GM12878 (cell line): ENCODE measurements around the gene WWOX. TPM values are rescaled to one million over a fixed set of nuclear protein-coding genes. Genes with fewer than 3 reads are reported as not detected.
A peak's percentile ranks its signal among the peaks of the same experiment; 100 is the strongest.

Experiments used
- ATF2 ChIP-seq: IDR thresholded peaks from 2 replicates; pipeline ENCODE4 v1.6.1; 2012; ENCODE audit warnings: low read length, inconsistent platforms
- IKZF2 ChIP-seq, 2 experiments: fragments of 450-650 bp; IDR thresholded peaks; 2 replicates each; pipeline ENCODE4 v1.6.1; 2017; ENCODE audit warnings: mild to moderate bottlenecking in 2 of 2, moderate library complexity in 2 of 2
- MEF2A ChIP-seq: IDR thresholded peaks from 2 replicates; pipeline ENCODE4 v1.6.1; 2011; ENCODE audit warnings: low read depth, mild to moderate bottlenecking, low read length, moderate library complexity; ENCODE audit not compliant: insufficient read depth
- MEF2B ChIP-seq: fragments of 450-650 bp; IDR thresholded peaks from 2 replicates; pipeline ENCODE4 v1.6.1; 2018; ENCODE audit warnings: mild to moderate bottlenecking, moderate library complexity; ENCODE audit not compliant: partially characterized antibody, poor library complexity, severe bottlenecking
- MXI1 ChIP-seq: fragments of 150-350 bp; IDR thresholded peaks from 2 replicates; pipeline ENCODE4 v1.6.1; 2011; ENCODE audit warnings: low read depth, mild to moderate bottlenecking, inconsistent platforms, low read length, improper control_type of control experiment
- MYB ChIP-seq: fragments of 150-350 bp; IDR thresholded peaks from 2 replicates; pipeline ENCODE4 v1.6.1; 2014; ENCODE audit warnings: mild to moderate bottlenecking, low read depth, low read length, borderline replicate concordance
- NFIC ChIP-seq: IDR thresholded peaks from 2 replicates; pipeline ENCODE4 v1.6.1; 2012; ENCODE audit warnings: low read depth, mild to moderate bottlenecking, inconsistent platforms, low read length, moderate library complexity
- RAD51 ChIP-seq: fragments of 450-650 bp; IDR thresholded peaks from 2 replicates; pipeline ENCODE4 v1.6.1; 2016; ENCODE audit warnings: moderate library complexity, mild to moderate bottlenecking, inconsistent platforms
- RUNX3 ChIP-seq: IDR thresholded peaks from 2 replicates; pipeline ENCODE4 v1.6.1; 2012; ENCODE audit warnings: low read length, inconsistent platforms
- SMC3 ChIP-seq: IDR thresholded peaks from 2 replicates; pipeline ENCODE4 v1.6.1; 2011; ENCODE audit warnings: low read length, improper control_type of control experiment, borderline replicate concordance
- ZSCAN29 ChIP-seq: fragments of 450-650 bp; IDR thresholded peaks from 2 replicates; pipeline ENCODE4 v1.6.1; 2017; ENCODE audit warnings: mild to moderate bottlenecking, moderate library complexity
- polyA plus RNA-seq, 11 experiments: library from polyadenylated mRNA; depleted of rRNA in 4 of 11; unstranded in 6 of 11; stranded (reverse) in 5 of 11; fragments of >200 nt; fragmentation: Nextera tagmentation in 4 of 11; fragmentation: Illumina TruSeq in 1 of 11; extraction: Ambion mirVana in 4 of 11; extraction: Trizol in 1 of 11; gene quantifications; 1 replicate in 1 of 11; 2 replicates in 10 of 11; pipeline versions ENCODE4 v1.2.1 to v1.2.3, GENCODE V29; 2011 to 2016; ENCODE audit warnings: inconsistent platforms in 2 of 11, missing spikeins in 2 of 11, low read depth in 1 of 11
- total RNA-seq, 4 experiments: library from RNA; depleted of rRNA in 3 of 4; stranded (reverse); fragments of >200 nt in 3 of 4; fragmentation: Illumina TruSeq in 1 of 4; extraction: Trizol in 1 of 4; gene quantifications; 2 replicates each; pipeline versions ENCODE4 v1.2.1 to v1.2.3, GENCODE V29; 2013 to 2021
- TF ChIP-seq, protein P1 (sequence below), 3 experiments: IDR thresholded peaks in 2 of 3; conservative IDR thresholded peaks in 1 of 3; 2 replicates each; pipeline ENCODE4 v1.5.1; 2011; ENCODE audit warnings: low read depth in 3 of 3, low read length in 3 of 3, mild to moderate bottlenecking in 3 of 3, control low read depth in 2 of 3, moderate library complexity in 2 of 3, inconsistent platforms in 1 of 3, mixed read lengths in 1 of 3; ENCODE audit not compliant: control insufficient read depth in 2 of 3, insufficient read depth in 1 of 3; ENCODE audit errors: extremely low read depth in 1 of 3
- TF ChIP-seq, protein P2 (sequence below): fragments of 450-650 bp; IDR thresholded peaks from 2 replicates; pipeline ENCODE4 v1.6.1; 2014; ENCODE audit warnings: mild to moderate bottlenecking
- TF ChIP-seq, protein P3 (sequence below): fragments of 450-650 bp; IDR thresholded peaks from 2 replicates; pipeline ENCODE4 v1.6.1; 2016; ENCODE audit warnings: mild to moderate bottlenecking
- TF ChIP-seq, protein P4 (sequence below): fragments of 450-650 bp; formaldehyde crosslinking; IDR thresholded peaks from 2 replicates; pipeline ENCODE4 v1.4.0; 2022; ENCODE audit warnings: mild to moderate bottlenecking, moderate library complexity
- TF ChIP-seq, protein P5 (sequence below): fragments of 450-650 bp; IDR thresholded peaks from 2 replicates; pipeline ENCODE4 v1.6.1; 2017; ENCODE audit warnings: low read depth, mild to moderate bottlenecking, moderate library complexity

WWOX gene
- total and polyA plus RNA-seq, 10 of the 15 experiments (the other 5 are each of a cell fraction or from before 2014, with no cell fraction given) = 2.8 to 24.4 (median 17.8) TPM

DNA sequence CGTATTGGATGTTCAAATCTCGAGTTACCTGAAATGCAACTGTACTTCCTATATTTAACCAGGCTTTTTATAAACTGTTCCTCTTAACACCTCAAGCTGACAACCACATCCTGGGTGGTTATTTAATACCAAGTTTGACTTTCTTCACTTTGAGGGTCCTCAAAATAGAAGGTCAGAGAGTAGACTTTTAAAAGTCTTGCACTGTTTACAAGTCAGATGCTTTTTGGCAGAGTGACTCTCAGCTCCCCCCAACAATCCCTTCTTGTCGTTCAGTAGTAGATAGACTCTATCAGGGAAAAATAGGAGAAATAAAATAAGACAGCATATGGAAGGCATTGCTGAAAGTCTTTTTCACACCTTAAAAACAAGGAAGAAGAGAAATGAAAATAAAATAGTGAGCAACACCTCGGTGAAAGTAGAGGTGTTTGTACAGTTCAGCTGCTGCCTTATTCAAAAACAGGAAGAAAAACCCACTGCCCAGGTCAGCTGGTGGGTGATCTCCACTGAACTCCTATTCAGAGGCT lies 650.4 kb downstream of the WWOX start (continued):
- TF ChIP-seq MEF2A (peak; percentile 79), SMC3 (no peak), ATF2 (0 out of 2 replicates have a peak, but pooled peaks have one; percentile 34), RAD51 (peak; percentile 11; the same call in 1 of the 2 replicates), RUNX3 (peak; percentile 88), MYB (0 out of 2 replicates have a peak, but pooled peaks have one; percentile 25), NFIC (peak; percentile 73), IKZF2 (IDR thresholded peaks at IDR 0.05) (peak; percentile 68 to 74; a peak in 3 of 4 replicates), MEF2B (peak; percentile 89), ZSCAN29 (no peak), MXI1 (no peak)
- TF ChIP-seq, protein P1, sequence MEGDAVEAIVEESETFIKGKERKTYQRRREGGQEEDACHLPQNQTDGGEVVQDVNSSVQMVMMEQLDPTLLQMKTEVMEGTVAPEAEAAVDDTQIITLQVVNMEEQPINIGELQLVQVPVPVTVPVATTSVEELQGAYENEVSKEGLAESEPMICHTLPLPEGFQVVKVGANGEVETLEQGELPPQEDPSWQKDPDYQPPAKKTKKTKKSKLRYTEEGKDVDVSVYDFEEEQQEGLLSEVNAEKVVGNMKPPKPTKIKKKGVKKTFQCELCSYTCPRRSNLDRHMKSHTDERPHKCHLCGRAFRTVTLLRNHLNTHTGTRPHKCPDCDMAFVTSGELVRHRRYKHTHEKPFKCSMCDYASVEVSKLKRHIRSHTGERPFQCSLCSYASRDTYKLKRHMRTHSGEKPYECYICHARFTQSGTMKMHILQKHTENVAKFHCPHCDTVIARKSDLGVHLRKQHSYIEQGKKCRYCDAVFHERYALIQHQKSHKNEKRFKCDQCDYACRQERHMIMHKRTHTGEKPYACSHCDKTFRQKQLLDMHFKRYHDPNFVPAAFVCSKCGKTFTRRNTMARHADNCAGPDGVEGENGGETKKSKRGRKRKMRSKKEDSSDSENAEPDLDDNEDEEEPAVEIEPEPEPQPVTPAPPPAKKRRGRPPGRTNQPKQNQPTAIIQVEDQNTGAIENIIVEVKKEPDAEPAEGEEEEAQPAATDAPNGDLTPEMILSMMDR (IDR thresholded peaks at IDR 0.05 in 2 of 3, conservative IDR thresholded peaks at IDR 0.05 in 1 of 3; ENCODE audit: control insufficient read depth in 2 of 3, extremely low read depth in 1 of 3, insufficient read depth in 1 of 3, low read depth in 3 of 3, low read length in 3 of 3) = no peak
- TF ChIP-seq, protein P2, sequence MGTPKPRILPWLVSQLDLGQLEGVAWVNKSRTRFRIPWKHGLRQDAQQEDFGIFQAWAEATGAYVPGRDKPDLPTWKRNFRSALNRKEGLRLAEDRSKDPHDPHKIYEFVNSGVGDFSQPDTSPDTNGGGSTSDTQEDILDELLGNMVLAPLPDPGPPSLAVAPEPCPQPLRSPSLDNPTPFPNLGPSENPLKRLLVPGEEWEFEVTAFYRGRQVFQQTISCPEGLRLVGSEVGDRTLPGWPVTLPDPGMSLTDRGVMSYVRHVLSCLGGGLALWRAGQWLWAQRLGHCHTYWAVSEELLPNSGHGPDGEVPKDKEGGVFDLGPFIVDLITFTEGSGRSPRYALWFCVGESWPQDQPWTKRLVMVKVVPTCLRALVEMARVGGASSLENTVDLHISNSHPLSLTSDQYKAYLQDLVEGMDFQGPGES = no peak
- TF ChIP-seq, protein P3, sequence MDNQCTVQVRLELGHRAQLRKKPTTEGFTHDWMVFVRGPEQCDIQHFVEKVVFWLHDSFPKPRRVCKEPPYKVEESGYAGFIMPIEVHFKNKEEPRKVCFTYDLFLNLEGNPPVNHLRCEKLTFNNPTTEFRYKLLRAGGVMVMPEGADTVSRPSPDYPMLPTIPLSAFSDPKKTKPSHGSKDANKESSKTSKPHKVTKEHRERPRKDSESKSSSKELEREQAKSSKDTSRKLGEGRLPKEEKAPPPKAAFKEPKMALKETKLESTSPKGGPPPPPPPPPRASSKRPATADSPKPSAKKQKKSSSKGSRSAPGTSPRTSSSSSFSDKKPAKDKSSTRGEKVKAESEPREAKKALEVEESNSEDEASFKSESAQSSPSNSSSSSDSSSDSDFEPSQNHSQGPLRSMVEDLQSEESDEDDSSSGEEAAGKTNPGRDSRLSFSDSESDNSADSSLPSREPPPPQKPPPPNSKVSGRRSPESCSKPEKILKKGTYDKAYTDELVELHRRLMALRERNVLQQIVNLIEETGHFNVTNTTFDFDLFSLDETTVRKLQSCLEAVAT = peak; percentile 38; the same call in 1 of the 2 replicates
- TF ChIP-seq, protein P4, sequence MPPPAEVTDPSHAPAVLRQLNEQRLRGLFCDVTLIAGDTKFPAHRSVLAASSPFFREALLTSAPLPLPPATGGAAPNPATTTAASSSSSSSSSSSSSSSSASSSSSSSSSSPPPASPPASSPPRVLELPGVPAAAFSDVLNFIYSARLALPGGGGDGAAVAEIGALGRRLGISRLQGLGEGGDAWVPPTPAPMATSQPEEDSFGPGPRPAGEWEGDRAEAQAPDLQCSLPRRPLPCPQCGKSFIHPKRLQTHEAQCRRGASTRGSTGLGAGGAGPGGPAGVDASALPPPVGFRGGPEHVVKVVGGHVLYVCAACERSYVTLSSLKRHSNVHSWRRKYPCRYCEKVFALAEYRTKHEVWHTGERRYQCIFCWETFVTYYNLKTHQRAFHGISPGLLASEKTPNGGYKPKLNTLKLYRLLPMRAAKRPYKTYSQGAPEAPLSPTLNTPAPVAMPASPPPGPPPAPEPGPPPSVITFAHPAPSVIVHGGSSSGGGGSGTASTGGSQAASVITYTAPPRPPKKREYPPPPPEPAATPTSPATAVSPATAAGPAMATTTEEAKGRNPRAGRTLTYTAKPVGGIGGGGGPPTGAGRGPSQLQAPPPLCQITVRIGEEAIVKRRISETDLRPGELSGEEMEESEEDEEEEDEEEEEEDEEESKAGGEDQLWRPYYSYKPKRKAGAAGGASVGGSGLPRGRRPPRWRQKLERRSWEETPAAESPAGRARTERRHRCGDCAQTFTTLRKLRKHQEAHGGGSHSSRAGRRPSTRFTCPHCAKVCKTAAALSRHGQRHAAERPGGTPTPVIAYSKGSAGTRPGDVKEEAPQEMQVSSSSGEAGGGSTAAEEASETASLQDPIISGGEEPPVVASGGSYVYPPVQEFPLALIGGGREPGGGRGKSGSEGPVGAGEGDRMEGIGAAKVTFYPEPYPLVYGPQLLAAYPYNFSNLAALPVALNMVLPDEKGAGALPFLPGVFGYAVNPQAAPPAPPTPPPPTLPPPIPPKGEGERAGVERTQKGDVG (CRISPR knock-in tag) = no peak
- TF ChIP-seq, protein P5, sequence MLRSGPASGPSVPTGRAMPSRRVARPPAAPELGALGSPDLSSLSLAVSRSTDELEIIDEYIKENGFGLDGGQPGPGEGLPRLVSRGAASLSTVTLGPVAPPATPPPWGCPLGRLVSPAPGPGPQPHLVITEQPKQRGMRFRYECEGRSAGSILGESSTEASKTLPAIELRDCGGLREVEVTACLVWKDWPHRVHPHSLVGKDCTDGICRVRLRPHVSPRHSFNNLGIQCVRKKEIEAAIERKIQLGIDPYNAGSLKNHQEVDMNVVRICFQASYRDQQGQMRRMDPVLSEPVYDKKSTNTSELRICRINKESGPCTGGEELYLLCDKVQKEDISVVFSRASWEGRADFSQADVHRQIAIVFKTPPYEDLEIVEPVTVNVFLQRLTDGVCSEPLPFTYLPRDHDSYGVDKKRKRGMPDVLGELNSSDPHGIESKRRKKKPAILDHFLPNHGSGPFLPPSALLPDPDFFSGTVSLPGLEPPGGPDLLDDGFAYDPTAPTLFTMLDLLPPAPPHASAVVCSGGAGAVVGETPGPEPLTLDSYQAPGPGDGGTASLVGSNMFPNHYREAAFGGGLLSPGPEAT = peak; percentile 77
